Peyer's patch (tissue), 4 donors: ENCODE measurements around the gene CDHR5.
"Not testable (repeated sequence)": the region's sequence is repeated elsewhere in the genome, so short reads cannot be mapped to it uniquely, and the experiment has no call there.

Experiments
- POLR2A ChIP-seq, 2 donors: fragments of 450-650 bp; IDR thresholded peaks; one replicate each; pipeline ENCODE4 v1.5.1; 2017; ENCODE audit warnings: antibody characterized with exemption in 2 of 2, mild to moderate bottlenecking in 2 of 2, moderate library complexity in 2 of 2
- TF ChIP-seq, protein P1 (sequence below), 6 experiments: fragments of 450-650 bp in 4 of 6; fragments of 200-600 bp in 2 of 6; sonication (generic) in 1 of 6; IDR thresholded peaks; one replicate each; pipeline ENCODE4 v1.5.1; 2017 to 2019; ENCODE audit warnings: antibody characterized with exemption in 6 of 6, mild to moderate bottlenecking in 3 of 6, moderate library complexity in 1 of 6

DNA sequence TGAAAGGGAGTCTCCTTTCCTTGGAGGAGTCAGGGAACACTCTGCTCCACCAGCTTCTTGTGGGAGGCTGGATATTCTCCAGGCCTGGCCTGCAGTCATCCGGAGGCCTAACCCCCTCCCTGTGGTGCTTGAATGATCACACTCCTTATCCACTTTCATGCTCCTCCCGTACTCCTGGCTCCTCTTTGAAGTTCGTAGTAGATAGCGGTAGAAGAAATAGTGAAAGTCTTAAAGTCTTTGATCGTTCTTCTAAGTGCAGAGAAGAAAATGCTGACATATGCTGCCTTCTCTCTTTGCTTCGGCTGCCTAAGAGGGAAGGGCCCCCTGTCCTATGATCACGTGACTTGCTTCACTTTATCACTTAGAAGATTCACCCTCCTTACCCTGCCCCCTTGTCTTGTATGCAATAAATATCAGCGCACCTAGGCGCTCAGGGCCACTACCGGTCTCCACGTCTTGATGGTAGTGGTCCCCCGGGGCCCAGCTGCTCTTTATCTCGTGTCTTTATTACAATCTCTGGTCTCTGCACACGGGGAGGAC is 50.7 kb downstream of the CDHR5 start:
- TF ChIP-seq, protein P1, sequence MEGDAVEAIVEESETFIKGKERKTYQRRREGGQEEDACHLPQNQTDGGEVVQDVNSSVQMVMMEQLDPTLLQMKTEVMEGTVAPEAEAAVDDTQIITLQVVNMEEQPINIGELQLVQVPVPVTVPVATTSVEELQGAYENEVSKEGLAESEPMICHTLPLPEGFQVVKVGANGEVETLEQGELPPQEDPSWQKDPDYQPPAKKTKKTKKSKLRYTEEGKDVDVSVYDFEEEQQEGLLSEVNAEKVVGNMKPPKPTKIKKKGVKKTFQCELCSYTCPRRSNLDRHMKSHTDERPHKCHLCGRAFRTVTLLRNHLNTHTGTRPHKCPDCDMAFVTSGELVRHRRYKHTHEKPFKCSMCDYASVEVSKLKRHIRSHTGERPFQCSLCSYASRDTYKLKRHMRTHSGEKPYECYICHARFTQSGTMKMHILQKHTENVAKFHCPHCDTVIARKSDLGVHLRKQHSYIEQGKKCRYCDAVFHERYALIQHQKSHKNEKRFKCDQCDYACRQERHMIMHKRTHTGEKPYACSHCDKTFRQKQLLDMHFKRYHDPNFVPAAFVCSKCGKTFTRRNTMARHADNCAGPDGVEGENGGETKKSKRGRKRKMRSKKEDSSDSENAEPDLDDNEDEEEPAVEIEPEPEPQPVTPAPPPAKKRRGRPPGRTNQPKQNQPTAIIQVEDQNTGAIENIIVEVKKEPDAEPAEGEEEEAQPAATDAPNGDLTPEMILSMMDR (IDR thresholded peaks at IDR 0.05), result not testable (repeated sequence)
- TF ChIP-seq POLR2A (IDR thresholded peaks at IDR 0.05), result not testable (repeated sequence)
